HCT116 (cell line): ENCODE data around the gene SPR. TPM values are rescaled to one million over a fixed set of nuclear protein-coding genes. Genes with fewer than 3 reads are reported as not detected.

Experiments used
- ATAC-seq: fragments of 200-7000 bp; cut with Tn5 transposase; 2 replicates; pipeline ENCODE4 v1.9.1; 2020; ENCODE audit warnings: mild to moderate bottlenecking, moderate library complexity
- BruUV-seq: library from RNA; stranded (reverse); fragments of 400-500 nt; replicated peaks from 2 replicates; lab custom pipeline; 2021; lab: Mats Ljungman, UMichigan
- CTCF ChIA-PET: fragments of 300-600 bp; sonication (Branson Sonifier 250); formaldehyde crosslinking; loops from one replicate; lab custom pipeline; 2021; ENCODE audit warnings: antibody characterized with exemption; lab: Charles Lee
- POLR2A ChIA-PET: fragments of 300-600, 350-600 bp; sonication (Branson Sonifier 250); formaldehyde crosslinking; loops from one replicate; lab custom pipeline; 2021; ENCODE audit warnings: antibody characterized with exemption; lab: Charles Lee
- RAD21 ChIA-PET, 2 experiments: fragments of 300-600 bp; sonication (Branson Sonifier 250); formaldehyde crosslinking; loops; one replicate each; lab custom pipeline; 2023; ENCODE audit warnings: low total read pairs in 2 of 2; ENCODE audit not compliant: uncharacterized antibody in 2 of 2, unreplicated experiment in 2 of 2, low non-redundant PET in 1 of 2; lab: Charles Lee
- DNase-seq: peaks from one replicate; pipeline ENCODE4 v3.0.0-alpha.2; 2010; ENCODE audit warnings: low read depth, low spot score
- H2AFZ ChIP-seq: fragments of 200-600 bp; shearing (Covaris generic), sonication (generic); 2 replicates; pipeline ENCODE4 v1.6.1; 2017; ENCODE audit warnings: low read depth, mixed run types, mixed read lengths, antibody characterized with exemption, low read length; ENCODE audit not compliant: poor library complexity, severe bottlenecking
- H3K27ac ChIP-seq: 2 replicates; pipeline ENCODE4 v1.5.1; 2012; ENCODE audit warnings: low read depth, low read length
- H3K27me3 ChIP-seq: fragments of 200-600 bp; sonication (generic); 2 replicates; pipeline ENCODE4 v1.6.1; 2016; ENCODE audit warnings: mixed run types, low read length, mixed read lengths; ENCODE audit not compliant: insufficient read depth
- H3K36me3 ChIP-seq, 2 experiments: fragments of 200-500 bp in 1 of 2; fragments of 200-600 bp in 1 of 2; sonication (Bioruptor generic) in 1 of 2; sonication (generic) in 1 of 2; 2 replicates each; pipeline versions ENCODE4 v1.5.1 to v1.6.1; 2014 to 2016; ENCODE audit warnings: low read length in 2 of 2, inconsistent platforms in 1 of 2, mixed read lengths in 1 of 2, mixed run types in 1 of 2; ENCODE audit not compliant: insufficient read depth in 2 of 2, control insufficient read depth in 1 of 2
- H3K4me1 ChIP-seq, 2 experiments: fragments of 200-600 bp in 1 of 2; sonication (generic) in 1 of 2; 2 replicates each; pipeline versions ENCODE4 v1.5.1 to v1.6.1; 2012 to 2017; ENCODE audit warnings: low read length in 2 of 2, inconsistent platforms in 1 of 2, mild to moderate bottlenecking in 1 of 2, mixed read lengths in 1 of 2, mixed run types in 1 of 2, moderate library complexity in 1 of 2; ENCODE audit not compliant: insufficient read depth in 2 of 2, control insufficient read depth in 1 of 2
- H3K4me2 ChIP-seq: fragments of 200-600 bp; sonication (generic); 2 replicates; pipeline ENCODE4 v1.6.1; 2017; ENCODE audit warnings: mixed run types, low read length, mixed read lengths
- H3K4me3 ChIP-seq, 2 experiments: fragments of 200-600 bp in 1 of 2; sonication (generic) in 1 of 2; replicated peaks in 1 of 2; 2 replicates each; pipeline ENCODE4 v1.5.1; 2011 to 2016; ENCODE audit warnings: low read length in 2 of 2, control low read depth in 1 of 2, low read depth in 1 of 2, mild to moderate bottlenecking in 1 of 2, mixed read lengths in 1 of 2, mixed run types in 1 of 2
- H3K79me2 ChIP-seq: fragments of 200-600 bp; sonication (generic); 2 replicates; pipeline ENCODE4 v1.6.1; 2017; ENCODE audit warnings: mild to moderate bottlenecking, mixed run types, low read length, moderate library complexity, mixed read lengths; ENCODE audit not compliant: insufficient read depth
- H3K9ac ChIP-seq: fragments of 200-600 bp; sonication (generic); 2 replicates; pipeline ENCODE4 v1.6.1; 2016; ENCODE audit warnings: low read length, mixed read lengths
- H3K9me2 ChIP-seq: fragments of 200-600 bp; sonication (generic), shearing (Covaris generic); 2 replicates; pipeline ENCODE4 v1.6.1; 2017; ENCODE audit warnings: mixed run types, mild to moderate bottlenecking, moderate library complexity; ENCODE audit not compliant: insufficient read depth
- H3K9me3 ChIP-seq, 2 experiments: fragments of 200-500 bp in 1 of 2; fragments of 200-600 bp in 1 of 2; sonication (Bioruptor generic) in 1 of 2; sonication (generic) in 1 of 2; 2 replicates each; pipeline ENCODE4 v1.6.1; 2014 to 2017; ENCODE audit warnings: low read length in 2 of 2, mixed read lengths in 2 of 2, inconsistent platforms in 1 of 2, low read depth in 1 of 2, mild to moderate bottlenecking in 1 of 2, mixed run types in 1 of 2, moderate library complexity in 1 of 2; ENCODE audit not compliant: control insufficient read depth in 1 of 2, insufficient read depth in 1 of 2
- H4K20me1 ChIP-seq: fragments of 200-600 bp; sonication (generic), shearing (Covaris generic); 2 replicates; pipeline ENCODE4 v1.6.1; 2017; ENCODE audit warnings: mixed run types, mild to moderate bottlenecking, moderate library complexity; ENCODE audit not compliant: insufficient read depth
- ATF3 ChIP-seq: IDR thresholded peaks from 2 replicates; pipeline ENCODE4 v1.6.1; 2012
- EGR1 ChIP-seq: IDR thresholded peaks from 2 replicates; pipeline ENCODE4 v1.6.1; 2012; ENCODE audit warnings: low read depth
- ELF1 ChIP-seq: IDR thresholded peaks from 2 replicates; pipeline ENCODE4 v1.6.1; 2012; ENCODE audit warnings: low read depth, borderline replicate concordance
- EZH2 ChIP-seq: fragments of 200-600 bp; sonication (generic); IDR thresholded peaks from 2 replicates; pipeline ENCODE4 v1.6.1; 2017; ENCODE audit warnings: antibody characterized with exemption, mixed run types
- EZH2phosphoT487 ChIP-seq: fragments of 200-600 bp; IDR thresholded peaks from 2 replicates; pipeline ENCODE4 v1.6.1; 2018; ENCODE audit warnings: antibody characterized with exemption, borderline replicate concordance
- FOSL1 ChIP-seq: IDR thresholded peaks from 2 replicates; pipeline ENCODE4 v1.6.1; 2012; ENCODE audit warnings: low read depth
- JUND ChIP-seq: IDR thresholded peaks from 2 replicates; pipeline ENCODE4 v1.6.1; 2012
- RAD21 ChIP-seq: IDR thresholded peaks from 2 replicates; pipeline ENCODE4 v1.6.1; 2012; ENCODE audit warnings: low read depth, mild to moderate bottlenecking
- REST ChIP-seq: IDR thresholded peaks from 2 replicates; pipeline ENCODE4 v1.6.1; 2012; ENCODE audit warnings: low read depth
- SP1 ChIP-seq: IDR thresholded peaks from 2 replicates; pipeline ENCODE4 v1.6.1; 2012; ENCODE audit warnings: low read depth
- SRF ChIP-seq: IDR thresholded peaks from 2 replicates; pipeline ENCODE4 v1.6.1; 2012; ENCODE audit warnings: low read depth
- TCF7L2 ChIP-seq: IDR thresholded peaks from 2 replicates; pipeline ENCODE4 v1.7.0; 2011; ENCODE audit warnings: borderline replicate concordance, inconsistent platforms; ENCODE audit not compliant: insufficient read depth, insufficient read length; ENCODE audit errors: extremely low read depth
- YY1 ChIP-seq: IDR thresholded peaks from 2 replicates; pipeline ENCODE4 v1.6.1; 2011; ENCODE audit warnings: low read length, low read depth, moderate library complexity, mild to moderate bottlenecking; ENCODE audit not compliant: insufficient replicate concordance; ENCODE audit errors: extremely low read depth
- ZNF274 ChIP-seq: fragments of 200-500 bp; sonication (Bioruptor generic); IDR thresholded peaks from 2 replicates; pipeline ENCODE4 v1.6.1; 2014; ENCODE audit warnings: mild to moderate bottlenecking, low read depth, low read length, inconsistent platforms
- intact Hi-C: fragments of 100-400 bp; cut with micrococcal nuclease; formaldehyde crosslinking; loops from 2 replicates; pipeline ENCODE4 v1.10.0; 2022
- total RNA-seq: library from RNA; stranded (reverse); gene quantifications from one replicate; pipeline ENCODE4 v1.2.1, GENCODE V29; 2021; ENCODE audit not compliant: unreplicated experiment

Gene SPR
- total RNA-seq, 1 experiment from 2014 or later: 66.9 TPM

- no peaks in the 10 kb centered on the region for H3K9me3 ChIP-seq
- H3K9ac ChIP-seq: no peak overlapping the region
- H4K20me1 ChIP-seq: no peaks in the 10 kb centered on the region
- peaks cover 7 to 22% of the 10 kb centered on the region in 2 experiments; a peak in 3 of 4 replicates for H3K4me1 ChIP-seq
- ChIA-PET RAD21 (no interaction called here), CTCF (no interaction called here), POLR2A (no interaction called here)
- no peak overlapping the region for H3K4me2 ChIP-seq
- H2AFZ ChIP-seq: no peak overlapping the region
- TF ChIP-seq YY1 (no peak), TCF7L2 (no peak), SP1 (no peak), ELF1 (no peak), REST (no peak), RAD21 (no peak), EZH2 (no peak), ZNF274 (no peak), EZH2phosphoT487 (no peak), SRF (no peak), EGR1 (no peak), ATF3 (no peak), JUND (no peak), FOSL1 (no peak)
- BruUV-seq: no TSS peak
- no peaks in the 10 kb centered on the region for H3K36me3 ChIP-seq
- H3K27ac ChIP-seq: no peak overlapping the region
- H3K79me2 ChIP-seq: no peaks in the 10 kb centered on the region
- no peaks in the 10 kb centered on the region for H3K27me3 ChIP-seq
- no peaks in the 10 kb centered on the region for H3K9me2 ChIP-seq
- DNase-seq (no peak), ATAC-seq (no peak)
- intact Hi-C loops: no loop called here
- H3K4me3 ChIP-seq: no peak overlapping the region
These were observed 33.3 kb downstream of the SPR start for GRCh38 chr2:72920318-72921087.
